COR-L47 (cell line): ENCODE measurements around the gene PTPN14.

ENCODE experiments used
- DNase-seq: peaks from one replicate; lab custom pipeline; 2025; lab: John Stamatoyannopoulos, UW

Gene PTPN14

GRCh38 chr1:214476229-214476985 lies 75.0 kb downstream of the PTPN14 start:
- no peak for DNase-seq

DNA sequence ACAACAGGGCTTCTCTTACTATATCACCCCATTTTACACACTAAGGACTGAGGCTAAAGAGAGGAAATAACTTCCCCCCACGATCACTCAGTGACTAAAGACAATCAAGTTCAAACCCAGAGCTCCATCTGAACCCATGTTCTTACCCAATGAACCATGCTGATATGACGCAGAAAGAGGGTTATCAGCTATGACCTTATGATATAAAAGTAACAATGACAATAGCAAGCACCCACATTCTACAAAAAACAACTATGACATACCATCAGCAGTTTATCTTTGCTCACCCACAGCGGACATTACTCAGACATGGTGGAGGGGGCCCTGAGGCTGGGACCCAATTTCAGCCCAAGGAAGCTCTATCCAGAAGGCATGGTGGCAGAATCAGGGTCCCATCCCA lies 75.7 kb downstream of the PTPN14 start:
- DNase-seq: no peak

- DNase-seq: no peak
Measured at GRCh38 chr1:214475331-214475730, 76.1 kb downstream of the PTPN14 start.

- DNase-seq: no peak
Measured at GRCh38 chr1:214474467-214474866, 76.9 kb downstream of the PTPN14 start.

- DNase-seq: no peak
Measured at GRCh38 chr1:214473862-214474261, 77.5 kb downstream of the PTPN14 start.

DNA sequence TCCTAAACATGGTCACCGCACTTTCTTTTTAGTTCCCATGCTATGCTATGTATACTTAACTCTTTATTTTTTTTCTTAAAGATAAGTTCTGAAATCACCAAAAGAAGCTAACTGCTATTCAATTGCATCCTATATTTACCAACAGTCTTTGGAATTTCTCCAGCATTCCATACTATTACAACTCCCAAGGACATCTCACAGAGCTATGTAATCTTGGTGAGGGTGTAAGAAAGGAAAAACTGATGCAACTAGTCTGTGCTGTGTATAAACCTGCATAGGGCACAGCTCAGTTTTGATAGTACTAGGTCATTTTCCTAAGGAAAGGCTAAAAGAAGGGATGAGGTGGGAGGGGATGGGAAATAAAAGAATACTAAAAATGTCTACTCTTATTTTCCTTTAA lies 78.0 kb downstream of the PTPN14 start:
- DNase-seq: no peak

GRCh38 chr1:214472364-214472763 lies 79.0 kb downstream of the PTPN14 start:
- DNase-seq: no peak

DNA sequence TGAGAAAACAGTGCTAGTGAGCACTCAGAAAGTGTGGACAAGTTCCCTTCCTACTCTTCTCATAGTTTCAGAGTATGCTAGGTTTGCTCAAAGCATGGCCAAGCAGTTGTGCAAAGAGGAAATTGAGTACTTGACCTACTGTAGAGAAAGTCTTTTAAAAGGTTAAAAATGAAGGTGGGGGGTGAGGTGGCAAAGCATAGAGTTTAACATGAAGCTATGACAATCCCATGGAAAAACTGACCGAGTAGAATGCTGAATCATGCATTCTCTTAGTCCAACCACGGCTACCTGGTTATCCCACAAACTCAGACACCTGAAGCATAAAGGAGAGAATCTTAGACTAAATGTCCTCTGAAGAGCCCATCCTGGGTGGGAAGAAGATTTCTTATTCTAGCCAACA lies 79.9 kb downstream of the PTPN14 start:
- DNase-seq: no peak

DNA sequence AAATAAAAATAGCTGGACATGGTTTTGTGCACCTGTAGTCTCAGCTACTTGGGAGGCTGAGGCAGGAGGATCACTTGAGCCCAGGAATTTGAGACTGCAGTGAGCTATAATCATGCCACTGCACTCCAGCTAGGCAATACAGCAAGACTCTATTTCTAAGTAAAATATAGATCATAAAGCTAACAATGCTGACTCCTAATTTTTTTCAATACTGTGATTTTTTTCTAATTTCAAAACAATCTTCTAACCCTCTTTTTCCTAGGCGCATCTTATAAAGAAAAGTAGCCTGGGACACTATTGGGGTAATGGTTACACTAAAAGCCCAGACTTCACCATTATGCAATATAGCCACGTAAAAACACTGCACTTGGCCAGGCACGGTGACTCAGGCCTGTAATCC lies 81.3 kb downstream of the PTPN14 start:
- DNase-seq: no peak

DNA sequence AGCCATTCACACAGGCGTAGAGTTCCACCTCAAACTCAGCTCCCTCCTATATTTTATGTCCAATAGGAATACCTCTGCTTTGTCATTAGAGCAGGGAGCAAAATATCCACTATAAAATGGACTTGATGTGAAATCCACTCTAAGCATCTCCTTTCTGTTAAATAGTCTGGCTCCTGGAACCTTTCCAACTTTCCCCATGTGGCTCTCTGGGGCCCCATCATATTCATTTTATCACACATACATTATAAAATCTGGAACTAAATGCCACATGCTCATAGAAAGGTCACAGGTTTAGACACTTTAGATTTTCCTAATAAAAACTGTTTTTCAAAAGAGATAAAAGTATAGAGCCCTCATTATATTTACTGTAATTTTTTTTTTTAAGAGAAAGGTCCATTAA lies 82.1 kb downstream of the PTPN14 start:
- no peak for DNase-seq

DNA sequence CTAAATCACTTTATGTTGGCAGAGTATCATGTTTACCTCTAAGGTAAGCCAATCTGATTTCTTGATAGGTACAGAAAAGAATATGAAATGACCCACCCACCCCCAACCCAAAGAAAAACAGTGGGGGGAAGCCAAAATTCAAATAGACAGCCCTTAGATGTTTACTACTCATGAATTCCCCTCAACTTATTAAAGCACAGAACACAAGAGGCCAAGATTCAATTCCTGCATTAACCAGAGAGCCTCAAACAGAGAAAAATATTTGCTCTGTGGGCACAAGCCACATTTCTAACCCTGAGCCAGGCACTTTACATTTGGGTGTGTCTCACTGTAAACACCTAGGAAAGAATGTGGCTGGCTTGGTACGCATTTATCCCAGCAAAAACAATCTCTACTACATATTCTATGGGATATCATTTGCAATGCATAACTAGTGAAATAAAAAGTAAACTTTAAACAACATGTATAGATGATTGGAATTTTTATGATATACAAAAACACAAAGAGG lies 84.3 kb downstream of the PTPN14 start:
- DNase-seq: no peak

DNA sequence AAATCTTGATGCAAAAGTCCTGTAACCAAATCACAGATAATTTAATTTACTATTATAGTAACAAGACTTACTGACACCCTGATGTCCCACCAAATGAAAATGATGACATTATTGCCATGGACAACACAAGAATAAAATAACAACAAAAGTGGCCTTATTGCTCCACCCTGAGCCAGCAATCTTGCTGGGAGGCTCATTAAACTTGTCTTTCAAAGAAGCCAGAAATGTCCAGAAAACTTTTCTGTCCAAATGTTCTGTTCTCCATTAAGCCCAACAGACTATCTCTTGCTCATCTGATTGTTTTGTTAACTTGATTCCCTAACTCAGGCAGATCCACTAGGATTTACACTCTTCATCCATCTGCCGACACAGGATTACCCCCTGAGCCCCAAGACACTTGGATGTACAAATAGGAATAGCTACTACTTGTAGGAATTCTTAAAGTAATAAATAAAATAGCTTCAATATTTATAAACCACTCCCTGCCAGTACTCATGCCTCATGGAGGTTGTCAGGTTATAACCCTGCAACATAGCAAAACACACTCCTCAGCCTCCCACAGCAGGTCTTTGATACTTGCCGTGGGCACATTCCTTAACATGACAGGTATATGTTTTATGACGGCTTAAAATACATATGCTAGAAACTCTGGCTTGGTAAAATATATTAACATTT lies 84.9 kb downstream of the PTPN14 start:
- DNase-seq: no peak

GRCh38 chr1:214464445-214465287 lies 86.7 kb downstream of the PTPN14 start:
- no peak for DNase-seq

GRCh38 chr1:214463596-214463995 lies 87.8 kb downstream of the PTPN14 start:
- no peak for DNase-seq

DNA sequence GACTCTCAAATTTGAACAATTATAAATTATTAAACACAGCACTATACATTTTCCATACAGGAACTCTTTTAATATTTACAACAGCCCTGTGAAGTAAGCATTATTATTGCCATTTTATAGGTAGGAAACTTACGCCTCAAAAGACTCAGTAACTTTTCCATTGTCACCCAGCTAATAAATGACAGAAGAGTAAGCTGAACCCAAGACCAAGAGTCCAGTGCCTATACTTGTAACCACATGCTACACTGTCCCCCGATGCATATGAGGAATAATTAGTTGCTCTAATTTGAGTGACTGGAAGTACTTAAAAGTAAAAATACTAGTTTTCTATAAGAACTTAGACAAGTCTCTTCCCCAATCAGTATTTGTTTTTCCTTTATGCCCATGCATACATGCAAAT lies 88.5 kb downstream of the PTPN14 start:
- DNase-seq: no peak

- no peak for DNase-seq
Measured at GRCh38 chr1:214461305-214461704, 90.1 kb downstream of the PTPN14 start.

GRCh38 chr1:214460304-214460916 lies 91.0 kb downstream of the PTPN14 start:
- no peak for DNase-seq

- DNase-seq: no peak
Measured at GRCh38 chr1:214459895-214460294, 91.5 kb downstream of the PTPN14 start.

DNA sequence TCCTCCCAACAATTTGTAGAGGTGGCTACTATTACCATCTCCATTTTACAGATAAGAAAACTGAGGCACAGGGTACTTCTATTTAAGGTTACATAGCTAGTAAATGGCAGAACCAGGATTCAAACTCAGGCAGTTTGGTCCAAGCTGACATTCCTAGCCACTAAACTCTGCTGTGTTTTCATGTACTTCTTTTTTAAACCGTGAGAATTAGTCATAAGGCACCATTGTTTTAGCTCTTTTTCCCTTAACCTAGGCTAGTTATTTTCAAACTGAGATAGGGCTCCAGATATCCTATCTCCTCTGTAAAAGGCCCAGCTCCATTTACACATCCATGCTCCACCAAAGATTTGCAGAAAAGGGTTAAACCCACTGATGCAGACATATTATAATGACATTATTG lies 92.9 kb downstream of the PTPN14 start:
- DNase-seq: no peak

DNA sequence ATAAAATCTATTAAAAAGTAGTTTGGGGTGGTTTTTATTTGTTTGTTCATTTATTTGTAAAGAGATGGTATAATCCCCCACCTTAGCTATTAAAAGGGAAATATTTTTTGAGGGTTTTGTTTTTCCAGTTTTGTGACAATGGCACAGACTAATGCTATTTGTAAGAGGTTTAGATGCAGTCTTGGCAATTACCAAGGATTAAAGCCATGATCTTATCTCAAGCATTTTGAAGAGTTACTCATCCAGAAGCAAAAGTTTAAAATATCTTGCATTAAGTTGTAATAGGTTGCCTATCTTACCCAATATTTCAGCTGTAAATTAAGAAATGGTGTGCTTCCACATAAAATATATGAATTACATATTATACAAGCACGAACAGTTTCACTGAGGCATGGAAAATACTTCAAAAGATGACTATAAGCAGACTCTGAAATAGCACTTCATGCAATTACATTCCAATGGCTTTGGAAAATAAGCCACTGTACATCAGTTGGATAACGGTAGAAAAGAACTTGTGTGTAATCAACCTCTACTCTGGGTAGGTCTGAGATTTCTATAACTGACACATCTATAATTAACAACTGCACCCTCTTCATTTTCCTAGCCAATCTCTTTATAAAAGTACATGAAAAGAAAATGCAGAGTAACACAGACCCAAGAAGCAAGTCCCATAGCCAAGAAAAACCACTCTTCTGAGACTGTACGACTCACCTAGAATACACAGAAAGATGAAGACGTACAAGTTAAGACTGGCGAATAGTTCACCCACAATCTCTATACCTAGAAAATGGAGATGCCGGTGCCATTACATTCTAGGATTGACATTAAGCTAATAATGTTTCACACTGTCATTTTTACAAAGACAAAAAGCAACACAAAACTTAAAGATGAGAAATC lies 95.2 kb downstream of the PTPN14 start:
- no peak for DNase-seq

DNA sequence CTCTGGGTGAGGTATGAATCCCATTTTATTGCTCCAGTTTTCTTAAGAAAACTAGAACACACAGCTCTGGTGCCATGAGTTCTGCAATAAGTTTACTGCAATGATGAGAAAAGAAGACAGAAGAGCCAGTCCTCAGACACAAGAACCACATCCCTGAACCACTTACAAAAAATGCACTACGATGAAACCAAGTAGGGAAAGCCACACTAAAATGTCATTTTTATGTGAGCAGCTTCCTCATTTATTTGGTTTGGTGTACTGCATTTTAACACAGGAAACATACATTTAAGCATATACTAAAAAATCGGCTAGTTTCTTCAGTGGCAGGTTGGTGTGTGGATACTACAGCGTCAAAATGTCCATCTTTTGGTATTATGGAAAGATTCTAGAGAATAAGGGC lies 95.9 kb downstream of the PTPN14 start:
- DNase-seq: no peak
